NCI-H128 (cell line): ENCODE data around the gene MTR.
"Not testable (repeated sequence)": the region's sequence is repeated elsewhere in the genome, so short reads cannot be mapped to it uniquely, and the experiment has no call there.

Experiments
- DNase-seq: peaks from one replicate; lab custom pipeline; 2025; ENCODE audit not compliant: unreplicated experiment; lab: John Stamatoyannopoulos, UW

MTR gene

GRCh38 chr1:236895665-236896387, 100.7 kb downstream of the MTR start:
- DNase-seq, result no peak

- DNase-seq, result no peak
Observed at GRCh38 chr1:236896716-236897115, 101.6 kb downstream of the MTR start.

- DNase-seq, result no peak
Observed at GRCh38 chr1:236904892-236905741, 110.0 kb downstream of the MTR start.

GRCh38 chr1:236907205-236907604, 112.1 kb downstream of the MTR start:
- no peak for DNase-seq

GRCh38 chr1:236908669-236909068, 113.6 kb downstream of the MTR start:
- DNase-seq, result no peak

- DNase-seq, result not testable (repeated sequence)
Observed at GRCh38 chr1:236911047-236911446, 116.0 kb downstream of the MTR start.

GRCh38 chr1:236913371-236914037, 118.4 kb downstream of the MTR start:
- no peak for DNase-seq

- DNase-seq, result no peak
Observed at GRCh38 chr1:236914375-236914774, 119.3 kb downstream of the MTR start.

GRCh38 chr1:236916131-236916800, 121.2 kb downstream of the MTR start:
- DNase-seq, result no peak

- DNase-seq, result no peak
Observed at GRCh38 chr1:236917448-236917847, 122.4 kb downstream of the MTR start.

- DNase-seq, result no peak
Observed at GRCh38 chr1:236920286-236920894, 125.3 kb downstream of the MTR start.

- DNase-seq, result no peak
Observed at GRCh38 chr1:236921610-236922009, 126.5 kb downstream of the MTR start.

- DNase-seq, result no peak
Observed at GRCh38 chr1:236922190-236922589, 127.1 kb downstream of the MTR start.

GRCh38 chr1:236925386-236925785, 130.3 kb downstream of the MTR start:
- no peak for DNase-seq

- DNase-seq, result no peak
Observed at GRCh38 chr1:236930503-236930902, 135.4 kb downstream of the MTR start.

GRCh38 chr1:236938760-236939159, 143.7 kb downstream of the MTR start:
- DNase-seq, result no peak

GRCh38 chr1:236942431-236942830, 147.3 kb downstream of the MTR start:
- DNase-seq, result no peak

GRCh38 chr1:236944556-236944955, 149.5 kb downstream of the MTR start:
- no peak for DNase-seq

- DNase-seq, result no peak
Observed at GRCh38 chr1:236945002-236945401, 149.9 kb downstream of the MTR start.

- DNase-seq, result no peak
Observed at GRCh38 chr1:236947794-236948193, 152.7 kb downstream of the MTR start.

GRCh38 chr1:236948381-236948780, 153.3 kb downstream of the MTR start:
- no peak for DNase-seq
